ENCODE data around the gene LRCH1.

DNA sequence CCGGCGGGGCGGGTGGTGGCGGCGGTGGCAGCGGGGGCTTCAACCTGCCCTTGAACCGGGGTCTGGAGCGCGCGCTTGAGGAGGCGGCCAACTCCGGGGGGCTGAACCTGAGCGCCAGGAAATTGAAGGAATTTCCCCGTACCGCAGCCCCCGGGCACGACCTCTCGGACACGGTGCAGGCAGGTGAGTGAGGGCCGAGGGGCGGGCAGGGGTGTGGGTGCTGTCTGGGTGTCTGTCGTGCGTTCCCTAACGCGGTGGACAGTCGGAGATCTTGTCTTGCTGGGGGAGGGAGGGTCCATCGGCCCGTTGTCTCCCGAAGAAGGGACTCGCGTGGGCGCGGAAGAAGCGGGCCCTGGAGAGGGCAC is 533 bp downstream of the LRCH1 start:
- TF ChIP-seq, protein P1, sequence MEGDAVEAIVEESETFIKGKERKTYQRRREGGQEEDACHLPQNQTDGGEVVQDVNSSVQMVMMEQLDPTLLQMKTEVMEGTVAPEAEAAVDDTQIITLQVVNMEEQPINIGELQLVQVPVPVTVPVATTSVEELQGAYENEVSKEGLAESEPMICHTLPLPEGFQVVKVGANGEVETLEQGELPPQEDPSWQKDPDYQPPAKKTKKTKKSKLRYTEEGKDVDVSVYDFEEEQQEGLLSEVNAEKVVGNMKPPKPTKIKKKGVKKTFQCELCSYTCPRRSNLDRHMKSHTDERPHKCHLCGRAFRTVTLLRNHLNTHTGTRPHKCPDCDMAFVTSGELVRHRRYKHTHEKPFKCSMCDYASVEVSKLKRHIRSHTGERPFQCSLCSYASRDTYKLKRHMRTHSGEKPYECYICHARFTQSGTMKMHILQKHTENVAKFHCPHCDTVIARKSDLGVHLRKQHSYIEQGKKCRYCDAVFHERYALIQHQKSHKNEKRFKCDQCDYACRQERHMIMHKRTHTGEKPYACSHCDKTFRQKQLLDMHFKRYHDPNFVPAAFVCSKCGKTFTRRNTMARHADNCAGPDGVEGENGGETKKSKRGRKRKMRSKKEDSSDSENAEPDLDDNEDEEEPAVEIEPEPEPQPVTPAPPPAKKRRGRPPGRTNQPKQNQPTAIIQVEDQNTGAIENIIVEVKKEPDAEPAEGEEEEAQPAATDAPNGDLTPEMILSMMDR (optimal IDR thresholded peaks at IDR 0.05 in 1 of 3, IDR thresholded peaks at IDR 0.05 in 1 of 3, conservative IDR thresholded peaks at IDR 0.05 in 1 of 3; ENCODE audit: extremely low read depth in 1 of 3, insufficient read depth in 2 of 3, low read length in 3 of 3): no peak
- TF ChIP-seq EZH2 (IDR thresholded peaks at IDR 0.05; ENCODE audit: low read length): no peak
